HG03064 (cell line): ENCODE results near the gene OPN1SW.

Source experiments
- ATAC-seq: cut with Tn5 transposase; IDR thresholded peaks from one replicate; pipeline ENCODE4 v1.9.1; 2021; ENCODE audit warnings: low read depth; ENCODE audit not compliant: unreplicated experiment

The OPN1SW gene

DNA sequence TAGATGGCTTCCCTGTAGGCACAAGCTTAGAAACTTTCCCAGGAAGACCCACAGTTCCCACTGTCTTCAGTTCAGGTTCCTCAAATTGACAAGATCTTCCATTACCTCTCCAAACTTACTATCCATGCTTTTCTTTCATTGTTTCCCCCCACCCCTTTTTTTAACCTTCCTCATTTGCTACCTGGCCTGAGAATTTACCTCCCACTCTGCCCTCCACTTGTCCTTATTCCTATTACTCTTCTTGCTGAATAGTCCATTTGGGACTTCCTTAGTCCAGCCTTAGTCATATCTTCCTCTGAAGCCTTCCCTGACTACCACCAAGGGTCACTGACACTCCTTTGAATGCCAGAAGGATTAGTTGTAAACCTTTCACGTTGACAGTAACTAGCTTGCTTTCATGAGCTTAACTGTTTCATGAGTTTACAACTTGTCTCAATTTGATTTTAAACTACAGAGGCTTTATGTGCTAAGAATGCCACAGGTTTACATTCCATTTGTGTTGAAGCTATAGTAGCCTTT, 37.7 kb downstream of the OPN1SW start:
- no peak for ATAC-seq

DNA sequence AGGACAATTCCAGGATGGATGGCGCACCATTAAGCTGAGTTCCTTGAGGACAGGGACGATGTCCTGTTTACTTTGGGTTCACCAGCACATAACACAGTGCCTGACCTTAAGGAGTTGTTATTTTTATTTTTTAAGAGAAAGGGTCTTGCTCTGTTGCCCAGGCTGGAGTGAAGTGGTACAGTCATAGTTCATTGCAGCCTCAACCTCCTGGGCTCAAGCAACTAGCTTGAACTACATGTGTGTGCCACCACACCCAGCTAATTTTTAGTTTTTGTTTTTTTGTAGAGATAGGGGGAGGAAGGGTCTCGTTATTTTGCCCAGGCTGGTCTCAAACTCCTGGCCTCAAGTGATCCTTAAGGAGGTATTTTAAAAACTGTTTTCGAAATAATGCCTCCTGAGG, 38.2 kb downstream of the OPN1SW start:
- no peak for ATAC-seq

DNA sequence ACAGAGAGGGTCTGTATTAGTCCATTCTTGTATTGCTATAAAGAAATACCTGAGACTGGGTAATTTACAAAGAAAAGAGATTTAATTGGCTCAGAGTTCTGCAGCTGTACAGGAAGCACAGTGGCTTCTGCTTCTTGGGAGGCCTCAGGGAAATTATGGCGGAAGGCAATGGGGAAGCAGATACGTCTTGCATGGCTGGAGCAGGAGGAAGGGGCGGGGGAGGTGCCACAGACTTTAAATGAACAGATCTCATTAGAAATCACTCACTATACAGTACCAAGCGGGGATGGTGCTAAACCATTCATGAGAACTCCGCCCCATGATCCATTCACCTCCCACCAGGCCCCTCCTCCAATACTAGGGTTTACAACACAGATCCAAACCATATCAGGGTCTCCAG, 40.2 kb downstream of the OPN1SW start:
- no peak for ATAC-seq

DNA sequence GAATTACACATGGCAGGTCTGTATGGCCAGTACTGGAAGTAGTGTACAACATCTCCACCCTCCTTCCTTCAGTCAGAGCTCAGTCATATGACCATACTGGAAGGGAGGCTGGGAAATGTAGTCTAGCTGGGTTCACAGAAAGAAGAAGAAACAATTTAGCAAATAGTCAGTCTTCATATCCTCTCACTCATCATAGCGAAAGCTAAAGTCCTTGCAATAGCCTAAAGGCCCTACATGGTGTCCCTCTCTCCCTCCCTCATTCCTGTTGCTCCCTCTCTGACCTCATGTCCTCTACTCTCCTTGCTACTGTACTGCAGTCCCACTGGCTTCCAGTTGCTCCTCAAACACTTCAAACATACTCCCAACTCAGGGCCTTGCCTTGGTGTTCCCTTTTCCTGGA, 40.7 kb downstream of the OPN1SW start:
- ATAC-seq: no peak

DNA sequence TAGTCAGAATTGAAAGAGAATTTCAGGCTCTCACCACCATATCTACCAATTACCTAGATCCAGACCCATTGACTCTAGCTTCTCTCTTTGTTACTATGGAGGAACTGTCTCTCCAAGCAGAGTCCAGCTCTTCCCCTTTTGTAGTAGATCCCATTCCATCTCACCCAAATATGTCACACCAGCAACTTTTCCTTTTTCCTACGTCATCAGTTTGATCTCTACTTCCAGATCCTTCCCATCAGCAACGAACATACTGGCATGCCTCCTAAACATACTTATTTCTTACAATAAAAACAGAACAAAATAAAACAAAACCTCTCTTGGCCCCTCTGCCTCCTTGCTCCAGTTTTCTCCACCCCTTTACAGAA, 42.3 kb downstream of the OPN1SW start:
- no peak for ATAC-seq

DNA sequence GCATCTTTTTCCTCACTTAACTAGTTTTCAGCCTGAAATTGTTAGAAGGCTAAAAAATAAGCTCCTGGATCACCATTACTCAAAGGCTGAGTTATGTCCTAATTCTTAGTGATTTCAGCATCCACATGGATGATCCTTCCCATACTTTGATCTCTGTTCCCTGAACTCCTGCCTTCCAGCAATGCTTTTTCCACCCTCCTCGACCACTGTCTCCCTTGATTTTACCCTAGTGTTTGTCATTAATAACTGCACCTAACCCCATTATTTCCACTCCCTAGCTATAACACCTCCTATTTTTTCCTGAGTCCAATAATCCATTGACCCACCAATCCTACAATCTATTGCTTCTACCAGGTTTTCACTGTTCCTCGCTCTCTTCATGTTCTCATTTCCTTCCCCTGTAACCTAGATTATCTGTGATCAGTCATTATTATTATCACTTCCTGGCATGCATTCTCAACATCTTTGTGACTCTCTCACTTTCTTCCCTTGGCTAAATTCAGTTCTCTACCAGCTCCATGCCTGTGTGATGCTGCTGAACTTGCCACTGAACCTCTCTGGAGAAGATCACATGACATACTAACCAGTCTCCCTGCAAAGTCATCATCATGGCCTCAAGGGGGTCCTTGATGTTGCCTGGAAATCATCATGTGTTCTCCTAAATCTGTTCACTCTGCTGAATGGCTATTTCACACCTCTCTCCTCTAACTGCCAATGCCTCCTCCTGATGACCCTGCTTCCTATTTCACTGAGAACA, 42.9 kb downstream of the OPN1SW start:
- ATAC-seq: no peak

DNA sequence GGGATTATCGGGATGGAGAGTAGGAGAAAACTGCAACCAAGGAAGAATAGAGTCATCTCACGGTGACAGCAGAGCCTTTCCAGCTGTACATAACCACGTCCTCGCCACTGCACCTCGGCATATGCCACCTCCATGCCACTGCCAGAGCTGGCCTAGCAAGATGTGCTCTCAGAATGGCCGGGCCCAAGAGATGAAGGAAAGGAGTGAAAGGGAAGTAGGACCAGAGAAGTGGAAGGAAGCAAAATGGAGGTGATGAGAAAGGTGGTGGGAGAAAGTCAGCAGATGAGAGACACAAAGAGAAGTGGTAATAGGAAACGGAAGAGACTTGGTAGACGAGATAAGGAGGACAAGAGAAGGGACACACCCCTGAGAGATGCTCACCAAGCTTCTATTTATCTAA, 44.4 kb downstream of the OPN1SW start:
- no peak for ATAC-seq

DNA sequence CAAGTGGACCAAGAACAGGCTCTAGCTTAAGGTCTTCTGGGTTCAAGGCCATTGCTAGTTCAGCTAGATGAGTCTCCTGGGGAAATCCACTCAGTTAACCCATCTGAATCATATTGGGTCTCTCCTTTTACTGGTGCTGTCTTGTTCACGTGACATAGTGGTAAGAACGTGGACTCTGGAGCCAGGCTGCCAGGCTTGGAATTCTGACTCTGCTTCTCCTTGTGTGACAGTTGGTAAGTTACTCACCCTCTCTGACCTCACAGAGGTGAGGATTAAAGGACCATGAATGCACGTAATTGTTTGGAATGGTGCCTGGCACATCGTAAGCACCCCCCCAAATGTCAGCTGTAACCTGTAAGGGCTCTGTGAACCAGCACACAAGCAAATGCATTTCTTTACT, 46.1 kb downstream of the OPN1SW start:
- ATAC-seq: no peak

DNA sequence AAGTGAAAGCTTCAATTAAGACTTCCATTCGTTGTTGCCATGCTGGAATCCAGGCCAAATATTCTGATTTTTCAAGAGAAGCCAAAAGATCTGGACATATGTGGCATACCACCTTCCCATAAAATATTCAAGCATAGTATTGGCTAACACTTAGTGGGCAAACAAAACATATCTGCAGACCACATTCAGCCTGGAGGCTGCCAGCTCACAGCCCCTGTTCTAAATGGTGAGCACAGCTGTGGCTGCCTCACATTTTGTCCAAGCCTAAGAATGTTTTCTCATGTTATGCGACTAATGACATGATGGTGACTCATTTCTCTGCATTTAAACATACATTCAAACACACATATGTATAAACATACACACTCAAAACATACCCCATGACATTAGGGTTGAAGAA, 47.0 kb downstream of the OPN1SW start:
- no peak for ATAC-seq

DNA sequence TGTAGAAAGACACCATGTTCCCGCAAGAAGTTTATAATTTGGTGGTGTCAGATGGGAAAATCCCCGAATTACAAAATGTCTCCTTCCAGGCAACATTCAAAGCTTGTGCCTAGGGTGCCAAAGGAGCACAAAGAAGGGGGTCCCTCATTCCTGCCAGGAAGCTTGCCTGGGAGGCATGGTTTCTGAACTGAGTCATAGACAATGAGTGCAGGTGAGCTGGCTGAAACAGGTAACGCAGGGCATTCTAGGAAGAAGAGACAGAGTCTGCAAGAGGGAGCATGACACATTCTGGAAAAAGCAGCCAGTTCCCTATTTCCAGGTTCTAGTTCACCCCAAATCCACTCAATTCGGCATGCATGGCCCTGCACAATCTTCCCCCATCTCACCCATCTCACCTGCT, 48.4 kb downstream of the OPN1SW start:
- no peak for ATAC-seq

DNA sequence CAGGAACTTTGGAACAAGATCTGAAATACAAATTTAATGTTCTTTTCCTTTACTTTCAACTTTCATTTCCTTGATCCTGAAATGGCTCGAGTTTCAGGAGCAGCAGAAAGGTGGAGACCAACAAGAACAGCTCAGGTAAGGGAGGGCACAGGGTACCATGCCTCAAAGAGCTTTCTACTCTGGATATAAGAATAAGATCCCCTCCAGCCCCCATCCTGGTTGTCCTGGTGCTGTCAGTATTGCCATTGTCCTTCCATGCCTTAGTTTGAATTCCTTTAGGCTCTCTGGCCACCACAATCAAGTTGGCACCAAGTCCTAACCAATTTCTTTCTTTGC, 48.9 kb downstream of the OPN1SW start:
- no peak for ATAC-seq

DNA sequence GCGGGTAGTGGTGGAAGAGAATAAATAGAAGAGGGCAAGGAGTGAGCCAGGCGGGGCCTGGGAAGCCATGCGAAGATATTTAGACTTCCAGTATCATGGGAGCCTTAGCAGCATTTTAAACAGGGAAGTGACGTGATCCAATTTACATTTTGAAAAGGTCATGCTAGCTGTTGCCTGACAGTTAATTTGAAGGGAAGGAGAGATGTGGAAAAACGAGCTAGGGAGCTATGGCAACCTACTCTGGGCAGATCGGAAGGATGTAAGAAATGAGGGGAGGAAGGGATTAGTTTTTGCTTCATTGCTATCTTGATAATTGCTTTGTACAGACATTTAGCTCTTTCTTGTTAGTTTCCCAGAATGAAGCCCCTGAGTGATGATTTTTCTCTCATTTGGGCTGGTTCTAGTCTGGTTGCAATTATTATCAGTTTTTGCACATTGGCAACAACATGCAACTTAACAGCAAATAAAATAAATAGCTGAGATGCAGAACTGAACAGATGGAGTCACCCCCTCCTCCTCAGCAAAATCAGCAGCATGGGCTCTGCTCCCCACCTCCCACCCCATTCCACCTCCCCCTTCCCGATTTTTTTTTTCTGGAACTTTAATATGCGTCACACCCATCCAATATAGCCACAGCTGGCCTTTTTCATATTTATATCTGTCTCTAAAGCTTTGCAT, 49.4 kb downstream of the OPN1SW start:
- no peak for ATAC-seq

DNA sequence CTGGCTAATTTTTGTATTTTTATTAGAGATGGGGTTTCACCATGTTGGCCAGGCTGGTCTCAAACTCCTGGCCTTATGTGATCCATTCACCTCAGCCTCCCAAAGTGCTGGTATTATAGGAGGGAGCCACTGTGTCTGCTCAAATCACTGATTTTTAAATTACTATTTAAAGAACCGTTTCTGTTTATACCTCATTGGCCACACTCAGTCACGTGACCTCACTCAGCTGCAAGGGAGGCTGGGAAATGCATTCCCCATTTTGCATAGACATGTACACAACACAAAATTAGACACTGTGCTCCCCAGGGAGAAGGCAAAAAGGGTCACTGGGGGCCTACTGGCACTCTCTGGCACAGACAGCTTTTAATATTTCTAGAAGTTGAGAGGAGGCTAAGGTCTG, 50.1 kb downstream of the OPN1SW start:
- no peak for ATAC-seq

DNA sequence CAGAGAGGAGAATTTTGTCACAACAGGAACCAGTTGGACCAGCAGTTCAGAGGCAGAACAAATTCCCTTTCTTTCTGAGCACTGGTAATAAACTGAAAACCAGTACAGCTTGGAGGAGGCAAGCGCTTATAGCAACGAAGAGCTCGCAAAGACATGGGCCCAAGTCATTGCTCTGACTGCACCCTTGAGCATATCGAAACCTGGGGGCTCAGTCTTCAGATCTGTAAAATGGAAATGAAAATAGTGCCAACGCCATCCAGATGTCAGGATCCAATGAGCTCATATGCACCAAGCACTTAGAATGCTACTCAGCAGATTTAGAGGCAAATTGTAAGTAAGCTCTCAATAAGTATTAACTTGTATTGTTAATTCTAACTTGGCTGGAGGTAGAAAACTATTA, 50.9 kb downstream of the OPN1SW start:
- ATAC-seq: no peak
